Measurements from ENCODE around the gene TBCD.

TBCD gene

DNA sequence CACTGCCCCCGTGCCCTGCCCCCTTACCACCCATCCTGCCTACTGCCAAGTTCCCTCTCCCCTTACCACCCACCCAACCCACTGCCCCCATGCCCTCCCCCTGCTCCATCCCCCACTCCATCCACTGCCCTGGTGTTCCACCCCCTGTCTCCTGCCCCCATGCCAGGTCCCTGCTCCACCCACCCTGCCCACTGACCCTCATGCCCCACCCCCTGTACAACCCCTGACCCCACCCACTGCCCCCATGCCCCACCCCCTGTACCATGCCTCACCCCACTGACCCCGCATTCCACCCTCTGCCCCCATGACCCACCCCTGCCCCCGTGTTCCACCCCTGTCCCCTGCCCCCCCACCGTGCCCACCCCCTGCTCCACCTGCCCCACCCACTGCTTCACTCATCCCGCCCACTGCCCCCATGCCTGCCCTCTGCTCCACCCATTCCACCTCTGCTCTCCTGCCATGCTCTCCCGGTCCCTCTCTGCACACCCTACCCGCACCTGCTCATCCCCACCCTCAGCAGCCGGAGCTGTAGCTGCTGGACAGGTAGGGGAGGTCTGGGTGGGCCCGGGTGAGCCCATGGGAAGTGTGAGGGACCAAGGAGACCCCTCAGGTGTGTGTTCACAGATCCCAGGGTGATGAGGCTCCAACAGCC lies 42.7 kb upstream of the TBCD start:
- TF ChIP-seq, protein P1, sequence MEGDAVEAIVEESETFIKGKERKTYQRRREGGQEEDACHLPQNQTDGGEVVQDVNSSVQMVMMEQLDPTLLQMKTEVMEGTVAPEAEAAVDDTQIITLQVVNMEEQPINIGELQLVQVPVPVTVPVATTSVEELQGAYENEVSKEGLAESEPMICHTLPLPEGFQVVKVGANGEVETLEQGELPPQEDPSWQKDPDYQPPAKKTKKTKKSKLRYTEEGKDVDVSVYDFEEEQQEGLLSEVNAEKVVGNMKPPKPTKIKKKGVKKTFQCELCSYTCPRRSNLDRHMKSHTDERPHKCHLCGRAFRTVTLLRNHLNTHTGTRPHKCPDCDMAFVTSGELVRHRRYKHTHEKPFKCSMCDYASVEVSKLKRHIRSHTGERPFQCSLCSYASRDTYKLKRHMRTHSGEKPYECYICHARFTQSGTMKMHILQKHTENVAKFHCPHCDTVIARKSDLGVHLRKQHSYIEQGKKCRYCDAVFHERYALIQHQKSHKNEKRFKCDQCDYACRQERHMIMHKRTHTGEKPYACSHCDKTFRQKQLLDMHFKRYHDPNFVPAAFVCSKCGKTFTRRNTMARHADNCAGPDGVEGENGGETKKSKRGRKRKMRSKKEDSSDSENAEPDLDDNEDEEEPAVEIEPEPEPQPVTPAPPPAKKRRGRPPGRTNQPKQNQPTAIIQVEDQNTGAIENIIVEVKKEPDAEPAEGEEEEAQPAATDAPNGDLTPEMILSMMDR (conservative IDR thresholded peaks at IDR 0.05), result no peak
- H3K27ac ChIP-seq, result no peak overlapping the region

DNA sequence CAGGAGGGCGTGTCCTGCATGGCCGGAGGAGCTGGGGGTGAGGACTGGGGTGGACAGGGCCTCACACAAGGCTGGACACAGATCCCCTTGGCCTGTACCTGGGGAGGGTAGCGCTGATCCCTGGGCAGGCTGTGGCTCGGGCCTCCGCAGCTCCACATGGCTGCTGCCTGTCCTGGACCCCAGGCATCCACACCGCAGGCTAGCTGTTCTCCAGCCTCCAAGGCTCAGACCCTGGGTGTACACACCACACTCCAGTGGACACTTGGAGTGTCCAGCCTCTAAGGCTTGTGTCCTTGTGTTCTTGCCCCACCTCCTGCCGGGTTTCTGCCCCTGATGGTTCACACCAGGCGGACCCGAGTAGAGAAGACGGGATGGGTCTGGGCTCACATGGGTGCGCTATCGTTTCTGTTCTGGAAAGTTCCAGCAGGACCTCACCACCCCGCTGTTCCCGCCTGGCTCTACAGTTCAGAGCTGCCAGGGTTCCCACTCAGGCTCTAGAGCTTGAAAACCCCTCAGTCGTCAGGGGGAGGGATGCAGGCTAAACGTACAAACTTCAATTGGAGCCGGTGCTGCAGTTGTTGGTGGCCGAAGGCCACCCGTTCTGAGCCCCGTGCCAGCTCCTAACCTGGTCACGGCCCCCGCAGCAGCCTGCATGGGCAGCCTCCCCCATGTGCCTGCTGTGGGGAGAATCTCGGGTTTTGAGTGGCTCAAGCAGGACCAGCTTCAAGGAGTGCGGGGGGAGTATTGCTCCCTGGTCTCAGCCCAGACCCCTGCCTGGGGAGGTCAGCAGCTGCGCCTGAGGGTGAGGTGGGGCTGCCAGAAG lies 42.0 kb upstream of the TBCD start:
- H3K27ac ChIP-seq, result no peak overlapping the region
- TF ChIP-seq, protein P1 (conservative IDR thresholded peaks at IDR 0.05), result no peak

DNA sequence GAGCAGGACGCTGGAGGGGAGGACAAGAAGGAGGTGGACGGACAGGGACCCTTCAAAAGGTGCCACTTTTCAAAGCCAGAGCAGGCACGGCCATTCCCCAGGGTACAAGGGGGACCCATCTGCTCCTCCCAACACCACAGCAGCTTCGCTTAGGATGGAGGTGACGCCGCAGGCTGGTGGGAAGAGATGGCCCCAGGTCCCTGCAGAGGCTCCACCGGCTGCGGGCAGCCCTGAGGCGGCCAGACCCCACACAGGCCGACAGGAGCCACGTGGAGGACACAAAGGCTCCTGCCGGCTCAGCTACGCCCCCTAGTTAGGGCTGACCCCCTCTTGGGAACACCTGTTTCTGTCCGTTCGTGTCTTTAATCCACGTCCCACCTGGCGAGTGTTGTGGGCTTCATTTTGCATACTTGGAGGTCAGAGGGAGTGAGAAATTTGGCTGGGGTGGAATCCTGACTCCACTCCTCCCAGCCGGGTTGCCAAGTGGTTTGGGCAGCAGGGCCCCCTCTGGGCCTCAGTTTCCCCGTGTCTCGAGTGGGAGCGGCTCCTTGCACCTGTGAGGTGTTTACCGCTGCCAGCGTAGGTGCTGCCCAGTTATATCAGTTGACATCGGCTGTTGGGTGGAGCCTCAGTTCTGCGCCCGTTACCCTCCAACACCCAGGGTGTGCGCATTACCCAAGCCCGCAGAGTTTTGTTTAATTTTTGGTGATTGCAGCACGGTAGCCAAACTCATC lies 41.2 kb upstream of the TBCD start:
- TF ChIP-seq, protein P1 (conservative IDR thresholded peaks at IDR 0.05), result no peak
- H3K27ac ChIP-seq, result no peak overlapping the region

DNA sequence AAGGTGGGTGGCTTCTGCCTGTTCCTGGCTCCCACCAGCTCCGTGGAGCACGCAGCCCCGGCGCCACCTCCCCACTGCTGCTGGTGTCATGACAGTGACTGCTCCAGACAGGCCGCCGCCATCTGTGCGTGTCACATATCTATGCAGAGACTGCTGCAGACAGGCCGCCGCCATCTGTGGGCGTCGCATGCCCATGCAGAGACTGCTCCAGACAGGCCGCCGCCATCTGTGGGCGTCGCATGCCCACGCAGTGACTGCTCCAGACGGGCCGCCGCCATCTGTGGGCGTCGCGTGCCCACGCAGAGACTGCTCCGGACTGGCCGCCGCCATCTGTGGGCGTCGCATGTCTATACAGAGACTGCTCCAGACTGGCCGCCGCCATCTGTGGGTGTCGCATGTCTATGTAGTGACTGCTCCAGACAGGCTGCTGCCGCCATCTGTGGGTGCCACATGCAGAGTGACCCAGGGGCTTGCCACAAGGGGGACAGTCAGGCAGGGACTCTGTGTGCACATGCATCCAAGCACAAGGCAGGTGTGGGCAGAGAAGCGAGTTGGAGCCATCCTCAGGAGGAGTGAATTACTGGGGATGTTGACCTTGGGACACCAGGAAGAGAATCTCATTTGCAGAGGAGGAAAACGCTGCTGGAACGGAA lies 38.7 kb upstream of the TBCD start:
- TF ChIP-seq, protein P1 (conservative IDR thresholded peaks at IDR 0.05), result no peak

DNA sequence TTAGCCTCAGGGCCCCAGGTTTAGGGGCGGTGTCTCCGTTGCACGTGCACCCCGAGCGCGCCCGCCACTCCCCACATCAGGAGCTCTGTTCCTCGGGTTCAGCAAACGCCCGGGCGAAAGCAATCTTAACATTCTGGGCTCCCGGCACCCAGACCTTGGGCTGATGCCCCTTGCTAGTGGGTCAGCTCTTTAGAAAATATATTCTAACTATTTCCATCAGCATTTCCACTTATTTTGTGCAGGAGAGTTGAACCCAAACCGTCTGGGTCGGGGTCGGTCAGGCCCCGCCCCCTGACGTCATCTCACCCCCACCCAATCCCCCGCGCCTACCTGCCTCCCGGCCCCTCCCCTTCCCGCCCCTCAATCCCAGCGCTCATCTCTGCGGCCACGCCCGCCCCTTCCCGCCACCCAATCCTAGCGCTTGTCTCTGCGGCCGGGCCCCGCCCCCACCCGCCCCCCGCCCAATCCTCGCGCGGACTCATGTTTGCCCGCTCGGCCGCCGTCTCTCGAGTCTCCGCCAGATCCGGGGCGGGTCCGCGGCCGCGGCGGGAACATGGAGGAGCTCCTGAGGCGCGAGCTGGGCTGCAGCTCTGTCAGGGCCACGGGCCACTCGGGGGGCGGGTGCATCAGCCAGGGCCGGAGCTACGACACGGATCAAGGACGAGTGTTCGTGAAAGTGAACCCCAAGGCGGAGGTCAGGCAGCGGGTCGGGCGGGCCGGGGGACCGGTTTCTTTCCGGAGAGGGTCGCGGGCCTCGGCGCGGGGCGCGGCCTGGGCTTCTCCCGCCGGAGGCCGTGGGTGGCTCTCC lies 35.5 kb upstream of the TBCD start, which contains the start of gene FN3KRP:
FN3KRP (plus strand) TSS at position 504 of the 808 bp plus-strand sequence; CDS start at position 554, 50 bp downstream.
- TF ChIP-seq, protein P1 (conservative IDR thresholded peaks at IDR 0.05), result no peak
- H3K27ac ChIP-seq, result peak within 1 kb of the TSS; percentile 70

More for the DNA sequence above, 38.7 kb upstream of the TBCD start:
- H3K27ac ChIP-seq, result no peak overlapping the region

DNA sequence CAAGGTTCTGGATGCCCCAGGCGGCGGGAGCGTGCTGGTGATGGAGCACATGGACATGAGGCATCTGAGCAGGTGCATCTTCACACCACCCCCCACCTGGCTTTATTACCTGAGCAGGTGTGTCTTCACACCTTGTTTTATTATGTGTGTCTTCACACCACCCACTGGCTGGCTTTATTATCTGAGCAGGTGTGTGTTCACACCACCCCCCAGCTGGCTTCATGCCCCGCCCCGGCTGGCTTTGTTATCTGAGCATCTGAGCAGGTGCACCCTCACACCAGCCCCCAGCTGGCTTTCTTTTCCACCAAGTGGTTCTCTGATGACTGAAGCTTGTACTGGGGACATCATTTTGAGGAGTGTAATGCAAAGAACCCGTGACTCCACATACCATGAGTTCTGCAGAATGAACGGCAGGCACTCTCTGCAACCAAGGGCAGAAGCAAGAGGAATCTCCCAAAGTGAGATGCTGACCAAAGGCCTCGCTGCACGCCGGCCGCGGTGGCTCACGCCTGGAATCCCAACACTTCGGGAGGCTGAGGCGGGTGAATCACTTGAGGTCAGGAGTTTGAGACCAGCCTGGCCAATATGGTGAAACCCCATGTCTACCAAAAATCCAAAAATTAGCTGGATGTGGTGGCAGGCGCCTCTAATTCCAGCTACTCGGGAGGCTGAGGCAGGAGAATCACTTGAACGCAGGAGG lies 32.7 kb upstream of the TBCD start:
- TF ChIP-seq, protein P1 (conservative IDR thresholded peaks at IDR 0.05), result no peak
- no peak overlapping the region; the same call in 1 of the 2 replicates for H3K27ac ChIP-seq

Measured in VCaP (cell line).